ENCODE data around the gene GK2.

DNA sequence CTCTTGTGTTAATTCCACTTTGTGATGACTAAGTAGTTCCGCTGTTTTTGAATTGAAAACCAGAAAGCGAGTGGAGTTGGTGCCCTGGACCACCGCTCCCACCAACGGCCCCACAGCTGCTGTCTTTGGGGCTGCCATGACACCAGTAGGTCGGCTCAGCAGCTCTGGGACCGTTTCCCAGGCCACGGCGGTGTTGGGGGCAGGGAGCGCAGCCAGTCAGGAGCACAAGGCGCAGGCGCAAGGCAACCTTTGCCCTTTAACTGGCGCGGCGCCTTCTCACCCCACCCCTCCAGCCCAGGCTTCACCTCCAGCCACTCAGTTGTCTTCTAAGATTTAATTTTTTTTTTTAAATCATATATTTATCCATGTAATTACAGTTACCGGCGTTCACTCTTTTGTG, at the start of gene GK2:
- TF ChIP-seq, protein P1, sequence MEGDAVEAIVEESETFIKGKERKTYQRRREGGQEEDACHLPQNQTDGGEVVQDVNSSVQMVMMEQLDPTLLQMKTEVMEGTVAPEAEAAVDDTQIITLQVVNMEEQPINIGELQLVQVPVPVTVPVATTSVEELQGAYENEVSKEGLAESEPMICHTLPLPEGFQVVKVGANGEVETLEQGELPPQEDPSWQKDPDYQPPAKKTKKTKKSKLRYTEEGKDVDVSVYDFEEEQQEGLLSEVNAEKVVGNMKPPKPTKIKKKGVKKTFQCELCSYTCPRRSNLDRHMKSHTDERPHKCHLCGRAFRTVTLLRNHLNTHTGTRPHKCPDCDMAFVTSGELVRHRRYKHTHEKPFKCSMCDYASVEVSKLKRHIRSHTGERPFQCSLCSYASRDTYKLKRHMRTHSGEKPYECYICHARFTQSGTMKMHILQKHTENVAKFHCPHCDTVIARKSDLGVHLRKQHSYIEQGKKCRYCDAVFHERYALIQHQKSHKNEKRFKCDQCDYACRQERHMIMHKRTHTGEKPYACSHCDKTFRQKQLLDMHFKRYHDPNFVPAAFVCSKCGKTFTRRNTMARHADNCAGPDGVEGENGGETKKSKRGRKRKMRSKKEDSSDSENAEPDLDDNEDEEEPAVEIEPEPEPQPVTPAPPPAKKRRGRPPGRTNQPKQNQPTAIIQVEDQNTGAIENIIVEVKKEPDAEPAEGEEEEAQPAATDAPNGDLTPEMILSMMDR (IDR thresholded peaks at IDR 0.05), result no peak
- TF ChIP-seq EZH2 (IDR thresholded peaks at IDR 0.05), result no peak
